Measurements from ENCODE around the gene PEX11A.

DNA sequence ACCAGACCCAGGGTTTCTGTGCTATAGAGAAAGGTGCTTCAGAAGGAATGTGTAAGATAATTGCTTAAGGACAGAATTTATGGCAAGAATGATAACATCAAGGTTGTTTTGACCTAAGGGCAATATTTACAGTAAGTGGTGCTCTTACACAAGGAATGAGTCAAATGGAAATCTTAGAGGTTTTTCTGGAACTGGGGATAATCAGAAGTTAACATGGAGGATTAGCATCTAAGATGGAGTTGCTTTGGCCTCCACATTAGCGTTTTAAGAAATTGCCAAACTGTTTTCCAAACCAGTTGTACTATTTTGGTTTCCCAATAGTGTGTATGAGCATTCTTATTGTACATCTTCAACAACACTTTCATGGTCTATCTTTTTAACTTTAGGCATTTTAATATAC is 3.1 kb upstream of the PEX11A start:
- TF ChIP-seq, protein P1, sequence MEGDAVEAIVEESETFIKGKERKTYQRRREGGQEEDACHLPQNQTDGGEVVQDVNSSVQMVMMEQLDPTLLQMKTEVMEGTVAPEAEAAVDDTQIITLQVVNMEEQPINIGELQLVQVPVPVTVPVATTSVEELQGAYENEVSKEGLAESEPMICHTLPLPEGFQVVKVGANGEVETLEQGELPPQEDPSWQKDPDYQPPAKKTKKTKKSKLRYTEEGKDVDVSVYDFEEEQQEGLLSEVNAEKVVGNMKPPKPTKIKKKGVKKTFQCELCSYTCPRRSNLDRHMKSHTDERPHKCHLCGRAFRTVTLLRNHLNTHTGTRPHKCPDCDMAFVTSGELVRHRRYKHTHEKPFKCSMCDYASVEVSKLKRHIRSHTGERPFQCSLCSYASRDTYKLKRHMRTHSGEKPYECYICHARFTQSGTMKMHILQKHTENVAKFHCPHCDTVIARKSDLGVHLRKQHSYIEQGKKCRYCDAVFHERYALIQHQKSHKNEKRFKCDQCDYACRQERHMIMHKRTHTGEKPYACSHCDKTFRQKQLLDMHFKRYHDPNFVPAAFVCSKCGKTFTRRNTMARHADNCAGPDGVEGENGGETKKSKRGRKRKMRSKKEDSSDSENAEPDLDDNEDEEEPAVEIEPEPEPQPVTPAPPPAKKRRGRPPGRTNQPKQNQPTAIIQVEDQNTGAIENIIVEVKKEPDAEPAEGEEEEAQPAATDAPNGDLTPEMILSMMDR (IDR thresholded peaks at IDR 0.05): no peak
- TF ChIP-seq POLR2A (IDR thresholded peaks at IDR 0.05): no peak
